Measurements from ENCODE around the gene MYOCD. TPM values are rescaled to one million over a fixed set of nuclear protein-coding genes. Genes with fewer than 3 reads are reported as not detected.
A peak's percentile ranks its signal among the peaks of the same experiment; 100 is the strongest.

MYOCD gene
- total and polyA plus RNA-seq, 12 donors = 7.0 to 111 (median 45.2) TPM

- intact Hi-C loops (cut with DNase I) = loop anchor here in 4 of 10 donors (2.0 to 10.0 kb wide), 4 partner anchors 53 to 480 kb away; no protein-coding TSS in a partner anchor
- Histone ChIP-seq H3K27me3 (no peaks in the 10 kb centered on the region), H3K27ac (peak overlapping the region; percentile 56 to 91 (median 80)), H3K4me1 (peaks cover 0 to 42% (median 13%) of the 10 kb centered on the region in 9 donors), H3K36me3 (peaks cover 0 to 30% (median 0%) of the 10 kb centered on the region in 9 donors), H3K4me3 (no peak overlapping the region), H3K9me3 (no peaks in the 10 kb centered on the region)
- 14 to 24% methylated on average over 7 of the region's 7 CpGs for WGBS, 2 donors
- peak; percentile 70 to 76 for DNase-seq
- no peak for TF ChIP-seq CTCF (IDR thresholded peaks at IDR 0.05)
- peak; percentile 53 to 74 (median 62) for ATAC-seq
Observed at GRCh38 chr17:12734926-12735325, 69.2 kb downstream of the MYOCD start.

GRCh38 chr17:12735517-12735916, 69.8 kb downstream of the MYOCD start:
- no peak for ATAC-seq
- Histone ChIP-seq H3K4me3 (no peak overlapping the region), H3K36me3 (peaks cover 0 to 36% (median 0%) of the 10 kb centered on the region in 9 donors), H3K27me3 (no peaks in the 10 kb centered on the region), H3K27ac (peak overlapping the region in 9 of 10 donors; percentile 49 to 91 (median 80)), H3K9me3 (no peaks in the 10 kb centered on the region), H3K4me1 (peaks cover 0 to 38% (median 12%) of the 10 kb centered on the region in 9 donors)
- TF ChIP-seq CTCF (IDR thresholded peaks at IDR 0.05) = no peak
- intact Hi-C loops (cut with DNase I) = loop anchor here in 3 of 10 donors (2.0 to 10.0 kb wide), 3 partner anchors 67 to 481 kb away; no protein-coding TSS in a partner anchor
- WGBS, 2 donors = 61 to 65% methylated on average over 8 of the region's 8 CpGs
- no peak for DNase-seq

- intact Hi-C loops (cut with DNase I) = loop anchor here in 2 of 10 donors (5.0 to 10.0 kb wide), 2 partner anchors 189 to 482 kb away; no protein-coding TSS in a partner anchor
- Histone ChIP-seq H3K9me3 (no peaks in the 10 kb centered on the region), H3K27ac (peak overlapping the region in 8 of 10 donors; percentile 62 to 91 (median 80))
Observed at GRCh38 chr17:12736526-12736925, 70.8 kb downstream of the MYOCD start.

More at GRCh38 chr17:12736526-12736925, 70.8 kb downstream of the MYOCD start:
- TF ChIP-seq CTCF (IDR thresholded peaks at IDR 0.05) = no peak
- no peak for ATAC-seq
- DNase-seq = no peak
- H3K4me1 ChIP-seq = peaks cover 0 to 37% (median 12%) of the 10 kb centered on the region in 9 donors
- H3K27me3 ChIP-seq = no peaks in the 10 kb centered on the region
- 75 to 79% methylated on average over 4 of the region's 4 CpGs for WGBS, 2 donors
- H3K36me3 ChIP-seq = peaks cover 0 to 41% (median 0%) of the 10 kb centered on the region in 9 donors
- H3K4me3 ChIP-seq = no peak overlapping the region

Data from heart right ventricle (tissue), 16 donors.